SK-N-SH (cell line): ENCODE measurements around the gene NR5A2.

Experiments
- CTCF ChIP-seq: fragments of 200-600 bp; sonication (generic); IDR thresholded peaks from 2 replicates; pipeline ENCODE4 v1.6.1; 2017; ENCODE audit warnings: antibody characterized with exemption, mild to moderate bottlenecking, moderate library complexity
- EZH2phosphoT487 ChIP-seq: fragments of 200-600 bp; sonication (generic); IDR thresholded peaks from 2 replicates; pipeline ENCODE4 v1.6.1; 2017; ENCODE audit warnings: low read depth, mixed run types, mild to moderate bottlenecking, antibody characterized with exemption, moderate library complexity, borderline replicate concordance
- GATA2 ChIP-seq: sonication (generic); formaldehyde crosslinking; IDR thresholded peaks from 2 replicates; pipeline ENCODE4 v1.5.0; 2020; ENCODE audit warnings: mild to moderate bottlenecking, missing genetic modification reagents
- POLR2AphosphoS5 ChIP-seq: IDR thresholded peaks from 2 replicates; pipeline ENCODE4 v1.6.1; 2012; ENCODE audit warnings: low read depth, low read length
- RAD21 ChIP-seq: IDR thresholded peaks from 2 replicates; pipeline ENCODE4 v1.6.1; 2012; ENCODE audit warnings: mild to moderate bottlenecking, low read length
- RXRA ChIP-seq: IDR thresholded peaks from 2 replicates; pipeline ENCODE4 v1.4.0; 2012; ENCODE audit warnings: low read depth, mild to moderate bottlenecking, borderline replicate concordance
- SIN3A ChIP-seq: IDR thresholded peaks from 2 replicates; pipeline ENCODE4 v1.6.1; 2012; ENCODE audit warnings: low read depth, mild to moderate bottlenecking, low read length, moderate library complexity, borderline replicate concordance
- USF2 ChIP-seq: fragments of 150-350 bp; IDR thresholded peaks from 2 replicates; pipeline ENCODE4 v1.6.1; 2017; ENCODE audit warnings: antibody characterized with exemption, low read length, low read depth, borderline replicate concordance

- TF ChIP-seq CTCF (no peak), EZH2phosphoT487 (no peak), USF2 (no peak), SIN3A (no peak), GATA2 (CRISPR knock-in tag) (no peak), RXRA (no peak), POLR2AphosphoS5 (no peak), RAD21 (no peak)
These were observed 5.2 kb upstream of the NR5A2 start for GRCh38 chr1:200022239-200022804.
